A673 (cell line): Measurements from ENCODE around the gene MAGOH. TPM values are rescaled to one million over a fixed set of nuclear protein-coding genes. Genes with fewer than 3 reads are reported as not detected.

Experiments used
- BruUV-seq: library from RNA; stranded (reverse); fragments of 400-500 nt; replicated peaks from 2 replicates; lab custom pipeline; 2021; lab: Mats Ljungman, UMichigan
- CTCF ChIA-PET: fragments of 300-600 bp; sonication (Branson Sonifier 250); formaldehyde crosslinking; loops from one replicate; lab custom pipeline; 2022; ENCODE audit warnings: antibody characterized with exemption; lab: Charles Lee
- POLR2A ChIA-PET: fragments of 300-600 bp; sonication (Branson Sonifier 250); formaldehyde crosslinking; loops from one replicate; lab custom pipeline; 2022; ENCODE audit warnings: antibody characterized with exemption; ENCODE audit not compliant: low non-redundant PET; lab: Charles Lee
- DNase-seq: peaks from one replicate; pipeline ENCODE4 v3.0.0-alpha.2; 2015; ENCODE audit warnings: low spot score
- H3K27ac ChIP-seq: fragments of 200-600 bp; sonication (generic); 2 replicates; pipeline ENCODE4 v1.5.1; 2016; ENCODE audit warnings: mixed run types, low read depth, mild to moderate bottlenecking, mixed read lengths, antibody characterized with exemption, low read length; ENCODE audit not compliant: poor library complexity, severe bottlenecking
- H3K27me3 ChIP-seq: fragments of 200-600 bp; sonication (generic); replicated peaks from 2 replicates; pipeline ENCODE4 v1.6.1; 2017; ENCODE audit warnings: mixed run types, low read depth, mild to moderate bottlenecking, mixed read lengths, antibody characterized with exemption, low read length; ENCODE audit not compliant: insufficient read depth, poor library complexity
- H3K36me3 ChIP-seq: fragments of 200-600 bp; sonication (generic); 2 replicates; pipeline ENCODE4 v1.6.1; 2016; ENCODE audit warnings: mixed run types, mild to moderate bottlenecking, mixed read lengths, antibody characterized with exemption, low read length; ENCODE audit not compliant: insufficient read depth, poor library complexity, severe bottlenecking
- H3K4me1 ChIP-seq: fragments of 200-600 bp; sonication (generic); 2 replicates; pipeline ENCODE4 v1.6.1; 2017; ENCODE audit warnings: mixed run types, mild to moderate bottlenecking, mixed read lengths, antibody characterized with exemption, low read length; ENCODE audit not compliant: insufficient read depth, poor library complexity, severe bottlenecking
- H3K4me3 ChIP-seq: fragments of 200-600 bp; sonication (generic); 2 replicates; pipeline ENCODE4 v1.5.1; 2016; ENCODE audit warnings: low read depth, mixed run types, mild to moderate bottlenecking, mixed read lengths, low read length; ENCODE audit not compliant: poor library complexity, severe bottlenecking
- H3K9me3 ChIP-seq: fragments of 200-600 bp; sonication (generic); 2 replicates; pipeline ENCODE4 v1.6.1; 2016; ENCODE audit warnings: mixed run types, low read depth, mild to moderate bottlenecking, mixed read lengths, antibody characterized with exemption, low read length; ENCODE audit not compliant: poor library complexity, severe bottlenecking
- EZH2 ChIP-seq: fragments of 200-600 bp; sonication (generic); IDR thresholded peaks from 2 replicates; pipeline ENCODE4 v1.6.1; 2017; ENCODE audit warnings: borderline replicate concordance, low read depth, mild to moderate bottlenecking, mixed read lengths, antibody characterized with exemption, low read length; ENCODE audit not compliant: poor library complexity, severe bottlenecking
- intact Hi-C: fragments of 100-400 bp; cut with micrococcal nuclease; formaldehyde crosslinking; loops from one replicate; pipeline ENCODE4 v1.10.0; 2022; ENCODE audit not compliant: unreplicated experiment
- total RNA-seq: library from RNA; stranded (reverse); gene quantifications from 2 replicates; pipeline ENCODE4 v1.2.3, GENCODE V29; 2021
- TF ChIP-seq, protein P1 (sequence below): fragments of 300-800, 200-600 bp; sonication (generic); conservative IDR thresholded peaks from 2 replicates; pipeline ENCODE4 v1.5.1; 2017; ENCODE audit warnings: low read depth, mild to moderate bottlenecking, antibody characterized with exemption, low read length, moderate library complexity, mixed read lengths

Gene MAGOH
- total RNA-seq, 1 experiment from 2014 or later = 76.3 TPM

DNA sequence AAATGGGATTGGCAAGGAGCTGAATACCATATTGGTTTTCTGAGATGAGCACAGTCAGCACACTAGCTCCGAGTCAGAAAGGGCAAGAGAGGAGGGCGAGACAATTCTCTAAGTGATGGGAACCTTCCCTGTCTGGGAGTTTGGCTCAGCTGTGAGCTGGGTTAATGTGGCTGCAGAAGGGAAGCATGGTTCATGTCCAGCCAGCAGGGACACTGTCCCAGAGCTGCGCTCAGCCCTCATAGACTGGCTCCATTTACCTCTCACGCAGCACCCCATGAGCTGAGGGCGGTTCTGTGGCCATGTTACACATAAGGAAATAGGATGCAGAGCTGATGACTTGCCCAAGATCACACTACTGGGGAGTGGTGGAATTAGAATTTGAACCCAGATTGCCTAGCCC lies 57.4 kb downstream of the MAGOH start:
- H3K27ac ChIP-seq = no peak overlapping the region
- no peaks in the 10 kb centered on the region for H3K27me3 ChIP-seq
- no peak overlapping the region for H3K4me3 ChIP-seq
- H3K9me3 ChIP-seq = no peaks in the 10 kb centered on the region
- CTCF ChIA-PET = interaction anchor here (0.5 to 1.1 kb wide), 2 partner anchors 15 to 331 kb away, joined by 3 read pairs; no protein-coding TSS in a partner anchor
- BruUV-seq = no TSS peak
- no peak for DNase-seq
- POLR2A ChIA-PET = no interaction called here
- no peaks in the 10 kb centered on the region for H3K4me1 ChIP-seq
- intact Hi-C loops = loop anchor here (5.0 to 10.0 kb wide), 3 partner anchors 116 to 336 kb away; partner anchors contain the start of genes PODN and ZYG11A
- no peaks in the 10 kb centered on the region for H3K36me3 ChIP-seq
- TF ChIP-seq, protein P1, sequence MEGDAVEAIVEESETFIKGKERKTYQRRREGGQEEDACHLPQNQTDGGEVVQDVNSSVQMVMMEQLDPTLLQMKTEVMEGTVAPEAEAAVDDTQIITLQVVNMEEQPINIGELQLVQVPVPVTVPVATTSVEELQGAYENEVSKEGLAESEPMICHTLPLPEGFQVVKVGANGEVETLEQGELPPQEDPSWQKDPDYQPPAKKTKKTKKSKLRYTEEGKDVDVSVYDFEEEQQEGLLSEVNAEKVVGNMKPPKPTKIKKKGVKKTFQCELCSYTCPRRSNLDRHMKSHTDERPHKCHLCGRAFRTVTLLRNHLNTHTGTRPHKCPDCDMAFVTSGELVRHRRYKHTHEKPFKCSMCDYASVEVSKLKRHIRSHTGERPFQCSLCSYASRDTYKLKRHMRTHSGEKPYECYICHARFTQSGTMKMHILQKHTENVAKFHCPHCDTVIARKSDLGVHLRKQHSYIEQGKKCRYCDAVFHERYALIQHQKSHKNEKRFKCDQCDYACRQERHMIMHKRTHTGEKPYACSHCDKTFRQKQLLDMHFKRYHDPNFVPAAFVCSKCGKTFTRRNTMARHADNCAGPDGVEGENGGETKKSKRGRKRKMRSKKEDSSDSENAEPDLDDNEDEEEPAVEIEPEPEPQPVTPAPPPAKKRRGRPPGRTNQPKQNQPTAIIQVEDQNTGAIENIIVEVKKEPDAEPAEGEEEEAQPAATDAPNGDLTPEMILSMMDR = no peak
- no peak for TF ChIP-seq EZH2

DNA sequence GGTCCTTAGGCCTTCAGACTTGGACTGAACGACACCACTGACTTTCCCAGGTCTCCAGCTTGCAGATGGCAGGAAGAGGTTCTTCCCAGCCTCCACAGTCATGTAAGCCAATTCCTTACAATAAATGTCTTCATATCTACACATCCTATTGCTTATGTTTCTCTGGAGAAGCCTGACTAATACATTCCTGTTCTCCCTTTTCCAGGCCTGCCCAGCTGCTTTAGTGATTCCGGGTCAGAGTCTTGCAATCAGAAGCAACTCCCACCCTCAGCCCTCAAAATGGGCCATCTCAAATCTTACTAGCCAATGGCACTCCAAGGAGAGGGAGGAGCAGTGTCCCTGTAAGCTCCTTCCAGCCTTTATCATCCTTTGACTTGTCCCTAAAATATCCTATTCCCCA lies 58.1 kb downstream of the MAGOH start:
- no peak for DNase-seq
- TF ChIP-seq EZH2 = no peak
- TF ChIP-seq, protein P1 = no peak
- no TSS peak for BruUV-seq
- Histone ChIP-seq H3K27ac (no peak overlapping the region), H3K36me3 (no peaks in the 10 kb centered on the region), H3K27me3 (no peaks in the 10 kb centered on the region), H3K4me3 (no peak overlapping the region), H3K9me3 (no peaks in the 10 kb centered on the region), H3K4me1 (no peaks in the 10 kb centered on the region)
- CTCF ChIA-PET = interaction anchor here (0.5 to 1.1 kb wide), 2 partner anchors 15 to 1309 kb away, joined by 3 to 14 read pairs; no protein-coding TSS in a partner anchor
- intact Hi-C loops = loop anchor here (5.0 to 10.0 kb wide), 3 partner anchors 115 to 335 kb away; partner anchors contain the start of genes PODN and ZYG11A
- POLR2A ChIA-PET = no interaction called here

Other genes starting within 250 kb of the MAGOH start
- 0.17 TPM in 1 of 2 replicates, not detected in the other for gene PODN, start 176.3 kb downstream of the MAGOH start, total RNA-seq
- gene SLC1A7, start 95.9 kb downstream of the MAGOH start, total RNA-seq = not detected in 2 replicates
- gene CPT2, start 41.7 kb downstream of the MAGOH start, total RNA-seq = 17.0 and 18.7 TPM in 2 replicates
- 53.8 and 56.7 TPM in 2 replicates for gene CZIB, start 17.9 kb downstream of the MAGOH start, total RNA-seq
- gene LRP8, start 89.6 kb upstream of the MAGOH start, total RNA-seq = 24.6 and 24.7 TPM in 2 replicates
- not detected in 2 replicates for gene DMRTB1, start 220.9 kb upstream of the MAGOH start, total RNA-seq